Loucy (cell line): Measurements from ENCODE around the gene CXXC4.

ENCODE experiments used
- H2AFZ ChIP-seq: fragments of 200-600 bp; sonication (generic); 2 replicates; pipeline ENCODE4 v1.6.0; 2016; ENCODE audit warnings: antibody characterized with exemption, mild to moderate bottlenecking, low read length, moderate library complexity
- H3F3A ChIP-seq: fragments of 200-600 bp; 2 replicates; pipeline ENCODE4 v1.6.0; 2016; ENCODE audit warnings: antibody characterized with exemption, low read depth, mild to moderate bottlenecking
- H3K27me3 ChIP-seq: fragments of 200-600 bp; sonication (generic); 2 replicates; pipeline ENCODE4 v1.6.1; 2014; ENCODE audit warnings: low read length, mild to moderate bottlenecking; ENCODE audit not compliant: insufficient read depth, poor library complexity, severe bottlenecking
- H3K36me3 ChIP-seq: fragments of 200-600 bp; sonication (generic); 2 replicates; pipeline ENCODE4 v1.6.1; 2016; ENCODE audit warnings: low read length; ENCODE audit not compliant: insufficient read depth
- H3K4me1 ChIP-seq: fragments of 200-600 bp; sonication (generic); 2 replicates; pipeline ENCODE4 v1.5.1; 2014; ENCODE audit warnings: low read length, mild to moderate bottlenecking; ENCODE audit not compliant: insufficient read depth, poor library complexity, severe bottlenecking
- H3K4me2 ChIP-seq: fragments of 200-600 bp; sonication (generic); 2 replicates; pipeline ENCODE4 v1.6.0; 2014; ENCODE audit warnings: antibody characterized with exemption, low read length, low read depth, mild to moderate bottlenecking; ENCODE audit not compliant: poor library complexity, severe bottlenecking
- H3K4me3 ChIP-seq: fragments of 200-600 bp; sonication (generic); 2 replicates; pipeline ENCODE4 v1.5.1; 2014; ENCODE audit warnings: low read length, mild to moderate bottlenecking, mixed read lengths; ENCODE audit not compliant: poor library complexity, severe bottlenecking
- H3K79me2 ChIP-seq: fragments of 200-600 bp; sonication (generic); 2 replicates; pipeline ENCODE4 v1.6.1; 2014; ENCODE audit warnings: low read length; ENCODE audit not compliant: insufficient read depth
- H3K9ac ChIP-seq: fragments of 200-600 bp; sonication (generic); 2 replicates; pipeline ENCODE4 v1.6.0; 2014; ENCODE audit warnings: mild to moderate bottlenecking, low read depth, low read length, moderate library complexity; ENCODE audit not compliant: poor library complexity, severe bottlenecking
- H3K9me2 ChIP-seq: fragments of 200-600 bp; sonication (generic); replicated peaks from 2 replicates; pipeline ENCODE4 v1.6.1; 2016; ENCODE audit warnings: low read depth, low read length, mixed read lengths
- H3K9me3 ChIP-seq: fragments of 200-600 bp; sonication (generic); 2 replicates; pipeline ENCODE4 v1.6.1; 2014; ENCODE audit warnings: mild to moderate bottlenecking, antibody characterized with exemption, low read length, low read depth; ENCODE audit not compliant: insufficient read depth
- H4K20me1 ChIP-seq: fragments of 200-600 bp; sonication (generic); 2 replicates; pipeline ENCODE4 v1.6.0; 2014; ENCODE audit warnings: antibody characterized with exemption, low read length, mild to moderate bottlenecking; ENCODE audit not compliant: insufficient read depth, poor library complexity, severe bottlenecking
- EZH2phosphoT487 ChIP-seq: fragments of 200-600 bp; IDR thresholded peaks from 2 replicates; pipeline ENCODE4 v1.6.1; 2018; ENCODE audit warnings: antibody characterized with exemption, mild to moderate bottlenecking, moderate library complexity, borderline replicate concordance
- TF ChIP-seq, protein P1 (sequence below): fragments of 200-600 bp; sonication (generic); conservative IDR thresholded peaks from 2 replicates; pipeline ENCODE4 v1.5.1; 2014; ENCODE audit warnings: mild to moderate bottlenecking, antibody characterized with exemption, low read length

CXXC4 gene

DNA sequence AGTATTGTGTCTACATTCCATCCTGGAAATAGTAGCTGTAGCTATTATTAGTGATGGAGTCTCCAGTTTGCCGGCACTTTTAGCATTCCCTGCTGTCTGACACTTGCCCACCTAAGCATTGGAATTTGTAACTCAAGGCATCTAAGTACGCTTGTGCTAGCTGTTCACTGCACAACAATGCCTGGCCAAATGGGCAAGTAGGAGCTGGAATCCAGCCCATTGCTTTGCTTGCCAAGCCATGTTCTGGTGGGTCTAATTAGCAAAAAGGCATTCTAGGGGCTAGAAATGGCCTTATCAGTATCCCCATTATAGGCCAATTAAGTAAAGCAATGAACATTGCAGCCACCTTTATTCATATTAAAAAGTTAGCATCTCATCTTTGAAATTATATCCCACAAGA is 7.8 kb upstream of the CXXC4 start:
- H3K9me2 ChIP-seq, result no peaks in the 10 kb centered on the region
- H4K20me1 ChIP-seq, result no peaks in the 10 kb centered on the region
- no peak overlapping the region for H3K4me2 ChIP-seq
- H3K79me2 ChIP-seq, result no peaks in the 10 kb centered on the region
- H3K4me3 ChIP-seq, result no peak overlapping the region
- H3K27me3 ChIP-seq, result no peaks in the 10 kb centered on the region
- H3K9ac ChIP-seq, result no peak overlapping the region
- H3K4me1 ChIP-seq, result no peaks in the 10 kb centered on the region
- H3K36me3 ChIP-seq, result no peaks in the 10 kb centered on the region
- no peaks in the 10 kb centered on the region for H3F3A ChIP-seq
- no peaks in the 10 kb centered on the region for H3K9me3 ChIP-seq
- H2AFZ ChIP-seq, result no peak overlapping the region
- TF ChIP-seq, protein P1, sequence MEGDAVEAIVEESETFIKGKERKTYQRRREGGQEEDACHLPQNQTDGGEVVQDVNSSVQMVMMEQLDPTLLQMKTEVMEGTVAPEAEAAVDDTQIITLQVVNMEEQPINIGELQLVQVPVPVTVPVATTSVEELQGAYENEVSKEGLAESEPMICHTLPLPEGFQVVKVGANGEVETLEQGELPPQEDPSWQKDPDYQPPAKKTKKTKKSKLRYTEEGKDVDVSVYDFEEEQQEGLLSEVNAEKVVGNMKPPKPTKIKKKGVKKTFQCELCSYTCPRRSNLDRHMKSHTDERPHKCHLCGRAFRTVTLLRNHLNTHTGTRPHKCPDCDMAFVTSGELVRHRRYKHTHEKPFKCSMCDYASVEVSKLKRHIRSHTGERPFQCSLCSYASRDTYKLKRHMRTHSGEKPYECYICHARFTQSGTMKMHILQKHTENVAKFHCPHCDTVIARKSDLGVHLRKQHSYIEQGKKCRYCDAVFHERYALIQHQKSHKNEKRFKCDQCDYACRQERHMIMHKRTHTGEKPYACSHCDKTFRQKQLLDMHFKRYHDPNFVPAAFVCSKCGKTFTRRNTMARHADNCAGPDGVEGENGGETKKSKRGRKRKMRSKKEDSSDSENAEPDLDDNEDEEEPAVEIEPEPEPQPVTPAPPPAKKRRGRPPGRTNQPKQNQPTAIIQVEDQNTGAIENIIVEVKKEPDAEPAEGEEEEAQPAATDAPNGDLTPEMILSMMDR, result no peak
- no peak for TF ChIP-seq EZH2phosphoT487

DNA sequence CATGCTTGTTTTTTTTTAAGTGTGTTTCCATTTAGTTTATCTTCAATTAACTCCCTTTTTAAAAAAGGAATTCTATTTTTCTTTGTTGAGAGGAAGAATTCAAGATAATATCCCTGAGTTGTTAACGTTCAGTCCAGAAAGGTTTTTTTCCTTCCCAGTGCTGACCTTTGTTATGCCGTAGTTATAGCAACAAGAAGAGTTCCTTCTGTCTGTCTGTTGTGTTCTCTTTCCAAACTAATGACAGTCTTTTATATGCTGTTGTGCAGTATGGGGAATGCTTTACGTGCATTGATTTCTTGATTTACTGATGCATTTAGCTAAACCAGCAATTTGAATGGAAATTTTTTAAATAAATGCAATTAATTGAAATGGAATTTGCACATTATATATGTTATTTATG is 6.6 kb upstream of the CXXC4 start:
- H3K9me3 ChIP-seq, result no peaks in the 10 kb centered on the region
- no peak overlapping the region for H3K4me2 ChIP-seq
- H3K27me3 ChIP-seq, result no peaks in the 10 kb centered on the region
- no peak overlapping the region for H3K4me3 ChIP-seq
- TF ChIP-seq, protein P1, result no peak
- H3K79me2 ChIP-seq, result no peaks in the 10 kb centered on the region
- no peaks in the 10 kb centered on the region for H4K20me1 ChIP-seq
- no peak overlapping the region for H3K9ac ChIP-seq
- no peak overlapping the region for H2AFZ ChIP-seq
- no peaks in the 10 kb centered on the region for H3K4me1 ChIP-seq
- H3K9me2 ChIP-seq, result no peaks in the 10 kb centered on the region
- H3F3A ChIP-seq, result no peaks in the 10 kb centered on the region
- no peaks in the 10 kb centered on the region for H3K36me3 ChIP-seq

DNA sequence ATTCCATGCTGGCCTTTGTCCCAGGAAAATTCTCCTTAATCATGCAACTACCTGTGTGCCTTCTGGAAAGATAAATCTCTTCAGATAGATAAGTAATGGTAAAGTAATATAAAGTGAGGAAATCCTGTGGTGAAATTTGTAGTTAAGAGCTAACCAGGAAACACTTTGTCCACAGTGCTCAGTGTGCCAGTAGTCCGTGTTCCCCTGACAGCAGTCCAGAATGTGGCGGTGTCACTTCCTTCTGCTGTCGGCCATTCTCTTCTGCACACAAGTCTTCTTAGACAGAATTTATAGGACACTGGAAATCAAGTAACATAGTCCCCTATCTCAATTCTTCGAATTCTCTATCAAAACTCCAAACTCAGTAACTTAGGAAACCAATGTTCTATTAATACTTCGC is 5.7 kb upstream of the CXXC4 start:
- Histone ChIP-seq H3K79me2 (no peaks in the 10 kb centered on the region), H3K27me3 (no peaks in the 10 kb centered on the region), H3K4me3 (no peak overlapping the region), H3K36me3 (no peaks in the 10 kb centered on the region), H4K20me1 (no peaks in the 10 kb centered on the region), H3K4me1 (no peaks in the 10 kb centered on the region), H3K4me2 (no peak overlapping the region), H2AFZ (no peak overlapping the region), H3K9ac (no peak overlapping the region), H3F3A (no peaks in the 10 kb centered on the region), H3K9me2 (no peaks in the 10 kb centered on the region), H3K9me3 (no peaks in the 10 kb centered on the region)
- TF ChIP-seq EZH2phosphoT487, result no peak
- TF ChIP-seq, protein P1, result no peak
